K562 (cell line): ENCODE results near the gene PCGF6. TPM values are rescaled to one million over a fixed set of nuclear protein-coding genes. Genes with fewer than 3 reads are reported as not detected.
A peak's percentile ranks its signal among the peaks of the same experiment; 100 is the strongest.

Experiments
- ATAC-seq: fragments of 200-7000 bp; cut with Tn5 transposase; 3 replicates; pipeline ENCODE4 v1.9.1; 2020; ENCODE audit warnings: moderate library complexity
- BruUV-seq: library from RNA; stranded (reverse); fragments of 400-500 nt; replicated peaks from 2 replicates; lab custom pipeline; 2021; lab: Mats Ljungman, UMichigan
- CTCF ChIA-PET: fragments of 300-600 bp; formaldehyde crosslinking; extraction: SDS; loops from one replicate; lab custom pipeline; 2021; ENCODE audit warnings: low intra/inter-chr PET ratio; lab: Yijun Ruan, JAX
- POLR2A ChIA-PET: fragments of 300-600, 350-650 bp; sonication (Branson Sonifier 250); formaldehyde crosslinking; extraction: SDS; loops from one replicate; lab custom pipeline; 2021; ENCODE audit warnings: antibody characterized with exemption, inconsistent platforms; lab: Yijun Ruan, JAX
- DNase-seq, 4 experiments: peaks; one replicate each; pipeline versions ENCODE4 v3.0.0 to v3.0.0-alpha.2; 2011 to 2018; ENCODE audit warnings: low spot score in 3 of 4, mixed read lengths in 3 of 4; ENCODE audit errors: extremely low read depth in 1 of 4
- FAIRE-seq: peaks from 2 replicates; lab custom pipeline; 2011; peaks lifted over from hg19 to GRCh38; lab: Jason Lieb, UNC
- H2AFZ ChIP-seq: 2 replicates; pipeline ENCODE4 v1.6.0; 2011; ENCODE audit warnings: low read depth, low read length, control low read depth, inconsistent platforms
- H3K27ac ChIP-seq: fragments of 200-600 bp; 3 replicates; pipeline ENCODE4 v1.8.0; 2011; ENCODE audit warnings: low read depth, mild to moderate bottlenecking, control low read depth, inconsistent platforms, low read length, moderate library complexity, mixed read lengths; ENCODE audit errors: extremely low read depth
- H3K27me3 ChIP-seq, 2 experiments: fragments of 300-600 bp in 1 of 2; 2 replicates in 1 of 2; 3 replicates in 1 of 2; pipeline versions ENCODE4 v1.6.0 to v1.8.0; 2011; ENCODE audit warnings: inconsistent platforms in 2 of 2, low read length in 2 of 2, mild to moderate bottlenecking in 1 of 2, mixed read lengths in 1 of 2, moderate library complexity in 1 of 2; ENCODE audit not compliant: control insufficient read depth in 2 of 2, insufficient read depth in 2 of 2
- H3K36me3 ChIP-seq: fragments of 300-600 bp; 3 replicates; pipeline ENCODE4 v1.8.0; 2011; ENCODE audit warnings: mild to moderate bottlenecking, low read length, inconsistent platforms; ENCODE audit not compliant: control insufficient read depth, insufficient read depth
- H3K4me1 ChIP-seq, 2 experiments: fragments of 200-600 bp in 1 of 2; replicated peaks in 1 of 2; 2 replicates in 1 of 2; 3 replicates in 1 of 2; pipeline versions ENCODE4 v1.5.1 to v1.8.0; 2011; ENCODE audit warnings: inconsistent platforms in 2 of 2, low read length in 2 of 2, mild to moderate bottlenecking in 1 of 2, mixed read lengths in 1 of 2, moderate library complexity in 1 of 2; ENCODE audit not compliant: control insufficient read depth in 2 of 2, insufficient read depth in 2 of 2
- H3K4me2 ChIP-seq: 2 replicates; pipeline ENCODE4 v1.6.1; 2011; ENCODE audit warnings: low read length, control low read depth, inconsistent platforms, mixed read lengths; ENCODE audit not compliant: insufficient read depth
- H3K4me3 ChIP-seq: fragments of 200-600 bp; sonication (generic), shearing (Covaris generic); 2 replicates; pipeline ENCODE4 v1.5.1; 2016; ENCODE audit warnings: control low read depth, inconsistent platforms
- H3K79me2 ChIP-seq: fragments of 200-600 bp; 3 replicates; pipeline ENCODE4 v1.8.0; 2011; ENCODE audit warnings: low read length, inconsistent platforms; ENCODE audit not compliant: control insufficient read depth, insufficient read depth
- H3K9ac ChIP-seq, 2 experiments: 2 replicates each; pipeline versions ENCODE4 v1.6.0 to v1.6.1; 2011; ENCODE audit warnings: low read depth in 2 of 2, low read length in 2 of 2, control low read depth in 1 of 2, inconsistent platforms in 1 of 2, mild to moderate bottlenecking in 1 of 2, mixed read lengths in 1 of 2; ENCODE audit not compliant: insufficient read depth in 1 of 2
- H3K9me1 ChIP-seq: one replicate; pipeline ENCODE4 v1.6.0; 2011; ENCODE audit warnings: inconsistent platforms, mild to moderate bottlenecking, low read length, moderate library complexity; ENCODE audit not compliant: control insufficient read depth, insufficient read depth
- H3K9me3 ChIP-seq: replicated peaks from 2 replicates; pipeline ENCODE4 v1.5.1; 2011; ENCODE audit warnings: low read depth, low read length, inconsistent platforms; ENCODE audit not compliant: control insufficient read depth, insufficient read depth
- H4K20me1 ChIP-seq: replicated peaks from 2 replicates; pipeline ENCODE4 v1.6.1; 2011; ENCODE audit warnings: low read length, inconsistent platforms, mixed read lengths; ENCODE audit not compliant: control insufficient read depth, insufficient read depth
- ARHGAP35 ChIP-seq: fragments of 450-650 bp; IDR thresholded peaks from 2 replicates; pipeline ENCODE4 v1.6.1; 2018; ENCODE audit not compliant: partially characterized antibody
- BCOR ChIP-seq: fragments of 450-650 bp; IDR thresholded peaks from 2 replicates; pipeline ENCODE4 v1.6.1; 2016
- EP400 ChIP-seq: fragments of 450-650 bp; IDR thresholded peaks from 2 replicates; pipeline ENCODE4 v1.6.1; 2017; ENCODE audit warnings: antibody characterized with exemption, mild to moderate bottlenecking, moderate library complexity
- HCFC1 ChIP-seq: IDR thresholded peaks from 2 replicates; pipeline ENCODE4 v1.6.1; 2012; ENCODE audit warnings: low read depth, low read length, improper control_type of control experiment
- KDM1A ChIP-seq, 2 experiments: fragments of 450-650 bp; IDR thresholded peaks; 2 replicates each; pipeline ENCODE4 v1.6.1; 2016; ENCODE audit warnings: mild to moderate bottlenecking in 2 of 2
- NBN ChIP-seq: fragments of 450-650 bp; IDR thresholded peaks from 2 replicates; pipeline ENCODE4 v1.6.1; 2016; ENCODE audit warnings: low read depth, mild to moderate bottlenecking
- PHTF2 ChIP-seq: fragments of 250-450 bp; sonication (Bioruptor Pico); IDR thresholded peaks from 2 replicates; pipeline ENCODE4 v1.5.0; 2021; ENCODE audit warnings: mild to moderate bottlenecking
- RBM25 ChIP-seq: fragments of 200-400 bp; formaldehyde crosslinking; IDR thresholded peaks from 2 replicates; pipeline ENCODE4 v1.6.1; 2018; ENCODE audit warnings: low read length, low read depth, moderate library complexity; ENCODE audit not compliant: severe bottlenecking
- SAP30 ChIP-seq: fragments of 200-600 bp; sonication (generic); IDR thresholded peaks from 2 replicates; pipeline ENCODE4 v1.6.1; 2012; ENCODE audit warnings: borderline replicate concordance, low read depth, mild to moderate bottlenecking, moderate library complexity, low read length, control low read depth, inconsistent platforms; ENCODE audit not compliant: insufficient read depth, poor library complexity, severe bottlenecking
- SMARCA5 ChIP-seq: fragments of 450-650 bp; IDR thresholded peaks from 2 replicates; pipeline ENCODE4 v1.6.1; 2016
- ZNF785 ChIP-seq: fragments of 250-450 bp; sonication (Bioruptor Pico); IDR thresholded peaks from 2 replicates; pipeline ENCODE4 v1.4.0; 2020; ENCODE audit warnings: mild to moderate bottlenecking
- WGBS: fragments of 100-300 bp; shearing (Covaris generic); methylation state at CpG from one replicate; pipeline ENCODE4 v1.1.6; 2016; ENCODE audit warnings: low coverage, mixed read lengths; ENCODE audit not compliant: insufficient coverage; ENCODE audit errors: missing lambda C conversion rate; 5-methylcytosine and 5-hydroxymethylcytosine counted together
- in situ Hi-C: fragments of 300-500 bp; cut with MboI; formaldehyde crosslinking; loops from 4 replicates; pipeline ENCODE4 v1.15.0; 2018; ENCODE audit warnings: inconsistent platforms, mixed read lengths
- intact Hi-C: fragments of 100-400 bp; cut with micrococcal nuclease; formaldehyde crosslinking; loops from 2 replicates; pipeline ENCODE4 v1.14.2; 2022
- polyA plus RNA-seq, 8 experiments: library from polyadenylated mRNA; depleted of rRNA in 4 of 8; stranded (reverse) in 5 of 8; unstranded in 3 of 8; fragments of >200 nt; fragmentation: Nextera tagmentation in 2 of 8; fragmentation: Illumina TruSeq in 1 of 8; extraction: Ambion mirVana in 2 of 8; extraction: Trizol in 1 of 8; gene quantifications; 2 replicates each; pipeline versions ENCODE4 v1.2.1 to v1.2.3, GENCODE V29; 2011 to 2014; ENCODE audit warnings: inconsistent platforms in 1 of 8, missing spikeins in 1 of 8
- total RNA-seq, 7 experiments: library from RNA; depleted of rRNA in 6 of 7; stranded (reverse); fragments of >200 nt in 6 of 7; fragmentation: Illumina TruSeq in 2 of 7; extraction: Trizol in 2 of 7; gene quantifications; 2 replicates each; pipeline versions ENCODE4 v1.2.1 to v1.2.3, GENCODE V29; 2011 to 2021; ENCODE audit warnings: low replicate concordance in 1 of 7
- TF ChIP-seq, protein P1 (sequence below), 2 experiments: fragments of 200-800 bp in 1 of 2; sonication (Bioruptor generic) in 1 of 2; sonication (generic) in 1 of 2; formaldehyde crosslinking in 1 of 2; IDR thresholded peaks in 1 of 2; conservative IDR thresholded peaks in 1 of 2; 2 replicates each; pipeline versions ENCODE4 v1.5.0 to v1.6.1; 2016 to 2020; ENCODE audit warnings: missing compliant biosample characterization in 1 of 2, missing genetic modification characterization in 1 of 2, missing genetic modification reagents in 1 of 2

Gene PCGF6
- total and polyA plus RNA-seq, 9 of the 15 experiments (the other 6 are each of a cell fraction or from before 2014, with no cell fraction given), result 8.4 to 24.6 (median 20.6) TPM

DNA sequence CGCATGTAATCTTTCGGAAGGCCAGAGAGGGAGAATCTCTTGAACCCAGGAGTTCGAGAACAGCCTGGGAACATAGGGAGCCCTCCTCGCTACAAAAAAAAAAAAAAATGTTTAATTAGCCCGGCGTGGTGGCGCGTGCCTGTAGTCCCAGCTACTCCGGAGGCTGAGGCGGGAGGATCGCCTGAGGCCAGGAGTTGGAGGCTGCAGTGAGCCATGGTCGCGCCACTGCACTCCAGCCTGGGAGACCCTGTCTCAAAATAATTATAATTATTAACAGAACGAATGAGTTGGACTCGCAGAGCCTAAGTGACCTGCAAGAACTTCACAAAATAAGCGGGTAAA lies 794 bp downstream of the PCGF6 start:
- ChIA-PET CTCF (interaction anchor here (0.6 kb wide), 1 partner anchor 133 kb away, joined by 6 read pairs; no protein-coding TSS in a partner anchor), POLR2A (no interaction called here)
- Histone ChIP-seq H3K27me3 (no peaks in the 10 kb centered on the region), H2AFZ (peak overlapping the region; percentile 94), H3K9me3 (no peaks in the 10 kb centered on the region), H3K9me1 (no peaks in the 10 kb centered on the region), H4K20me1 (no peaks in the 10 kb centered on the region), H3K4me3 (peak overlapping the region; percentile 75), H3K9ac (peak overlapping the region; percentile 82 to 98), H3K4me1 (peaks cover 0 to 21% of the 10 kb centered on the region in 2 experiments; a peak in 3 of 5 replicates), H3K27ac (peak overlapping the region; percentile 87), H3K79me2 (peaks cover 30% of the 10 kb centered on the region), H3K36me3 (peaks cover 32% of the 10 kb centered on the region; the same call in 1 of the 3 replicates), H3K4me2 (peak overlapping the region; percentile 73)
- no peak for FAIRE-seq
- in situ Hi-C loops (no loop called here), intact Hi-C loops (loop anchor here (5.0 kb wide), 1 partner anchor 47 kb away; the partner anchor contains the start of genes ATP5MK and PDCD11)
- no TSS peak for BruUV-seq
- ATAC-seq, result peak; percentile 11; the same call in 2 of the 3 replicates
- no peak for DNase-seq
- TF ChIP-seq PHTF2 (no peak), EP400 (0 out of 2 replicates have a peak, but pooled peaks have one; percentile 20), HCFC1 (no peak), ZNF785 (CRISPR knock-in tag) (no peak), NBN (0 out of 2 replicates have a peak, but pooled peaks have one; percentile 39), BCOR (peak; percentile 78; the same call in 1 of the 2 replicates), RBM25 (peak; percentile 61), KDM1A (IDR thresholded peaks at IDR 0.05) (peak in 1 of 2 experiments; percentile 43; a peak in 1 of 4 replicates), SMARCA5 (0 out of 2 replicates have a peak, but pooled peaks have one; percentile 37), ARHGAP35 (no peak), SAP30 (peak; percentile 22)
- TF ChIP-seq, protein P1, sequence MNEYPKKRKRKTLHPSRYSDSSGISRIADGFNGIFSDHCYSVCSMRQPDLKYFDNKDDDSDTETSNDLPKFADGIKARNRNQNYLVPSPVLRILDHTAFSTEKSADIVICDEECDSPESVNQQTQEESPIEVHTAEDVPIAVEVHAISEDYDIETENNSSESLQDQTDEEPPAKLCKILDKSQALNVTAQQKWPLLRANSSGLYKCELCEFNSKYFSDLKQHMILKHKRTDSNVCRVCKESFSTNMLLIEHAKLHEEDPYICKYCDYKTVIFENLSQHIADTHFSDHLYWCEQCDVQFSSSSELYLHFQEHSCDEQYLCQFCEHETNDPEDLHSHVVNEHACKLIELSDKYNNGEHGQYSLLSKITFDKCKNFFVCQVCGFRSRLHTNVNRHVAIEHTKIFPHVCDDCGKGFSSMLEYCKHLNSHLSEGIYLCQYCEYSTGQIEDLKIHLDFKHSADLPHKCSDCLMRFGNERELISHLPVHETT (CRISPR knock-in tag; conservative IDR thresholded peaks at IDR 0.05 in 1 of 2, IDR thresholded peaks at IDR 0.05 in 1 of 2), result no peak
- 0% methylated on average over 13 of the region's 16 CpGs for WGBS
